Measurements from ENCODE around the gene HERC6.

- no peak for TF ChIP-seq CTCF (IDR thresholded peaks at IDR 0.05)
- no peak for TF ChIP-seq POLR2A (IDR thresholded peaks at IDR 0.05)
These were observed 70.6 kb downstream of the HERC6 start for GRCh38 chr4:88449290-88449689.

Measured in sigmoid colon (tissue), 3 donors.